Panc1 (cell line): Measurements from ENCODE around the gene GREB1L. TPM values are rescaled to one million over a fixed set of nuclear protein-coding genes. Genes with fewer than 3 reads are reported as not detected.

Source experiments
- ATAC-seq: fragments of 200-7000 bp; cut with Tn5 transposase; 2 replicates; pipeline ENCODE4 v1.9.1; 2020; ENCODE audit warnings: mild to moderate bottlenecking, moderate library complexity
- BruUV-seq: library from RNA; stranded (reverse); fragments of 400-500 nt; replicated peaks from 2 replicates; lab custom pipeline; 2021; lab: Mats Ljungman, UMichigan
- CTCF ChIA-PET: fragments of 300-600 bp; sonication (Branson Sonifier 250); formaldehyde crosslinking; loops from one replicate; lab custom pipeline; 2022; ENCODE audit warnings: antibody characterized with exemption; lab: Charles Lee
- POLR2A ChIA-PET: fragments of 300-600 bp; sonication (Branson Sonifier 250); formaldehyde crosslinking; loops from one replicate; lab custom pipeline; 2022; ENCODE audit warnings: antibody characterized with exemption; lab: Charles Lee
- DNase-seq: peaks from one replicate; pipeline ENCODE4 v3.0.0-alpha.2; 2010; ENCODE audit warnings: low read depth, low spot score
- H3K27ac ChIP-seq: 2 replicates; pipeline ENCODE4 v1.5.1; 2011; ENCODE audit warnings: mild to moderate bottlenecking, low read length, inconsistent platforms
- H3K27me3 ChIP-seq: fragments of 200-500 bp; sonication (Bioruptor generic); 2 replicates; pipeline ENCODE4 v1.6.0; 2014; ENCODE audit warnings: low read length, inconsistent platforms; ENCODE audit not compliant: control insufficient read depth, insufficient read depth
- H3K36me3 ChIP-seq: fragments of 200-500 bp; sonication (Bioruptor generic); 2 replicates; pipeline ENCODE4 v1.5.1; 2014; ENCODE audit warnings: inconsistent platforms, mild to moderate bottlenecking, low read length, moderate library complexity; ENCODE audit not compliant: control insufficient read depth, insufficient read depth
- H3K4me1 ChIP-seq: 2 replicates; pipeline ENCODE4 v1.5.1; 2011; ENCODE audit warnings: inconsistent platforms, mild to moderate bottlenecking, low read length, moderate library complexity; ENCODE audit not compliant: control insufficient read depth, insufficient read depth
- H3K4me3 ChIP-seq, 2 experiments: 2 replicates each; pipeline ENCODE4 v1.5.1; 2011 to 2012; ENCODE audit warnings: low read depth in 2 of 2, low read length in 2 of 2, mild to moderate bottlenecking in 2 of 2, inconsistent platforms in 1 of 2, moderate library complexity in 1 of 2
- H3K9me3 ChIP-seq: fragments of 200-500 bp; sonication (Bioruptor generic); 2 replicates; pipeline ENCODE4 v1.5.1; 2014; ENCODE audit warnings: low read depth, mild to moderate bottlenecking, inconsistent platforms, low read length, moderate library complexity; ENCODE audit not compliant: control insufficient read depth, insufficient read depth
- POLR2AphosphoS5 ChIP-seq: IDR thresholded peaks from 2 replicates; pipeline ENCODE4 v1.6.1; 2012; ENCODE audit warnings: mild to moderate bottlenecking, low read depth, low read length, moderate library complexity
- REST ChIP-seq, 2 experiments: IDR thresholded peaks; 2 replicates each; pipeline ENCODE4 v1.6.1; 2011 to 2012; ENCODE audit warnings: low read depth in 2 of 2, control low read depth in 1 of 2, low read length in 1 of 2, mild to moderate bottlenecking in 1 of 2, moderate library complexity in 1 of 2; ENCODE audit not compliant: insufficient read depth in 1 of 2
- SIN3A ChIP-seq: IDR thresholded peaks from 2 replicates; pipeline ENCODE4 v1.6.1; 2012; ENCODE audit warnings: low read depth, mild to moderate bottlenecking, low read length, moderate library complexity, borderline replicate concordance; ENCODE audit not compliant: insufficient read depth
- TCF7L2 ChIP-seq: IDR thresholded peaks from 2 replicates; pipeline ENCODE4 v1.6.1; 2011; ENCODE audit warnings: mild to moderate bottlenecking, low read depth, low read length, inconsistent platforms
- in situ Hi-C: cut with HindIII; loops from 2 replicates; pipeline ENCODE4 v1.10.0; 2016; ENCODE audit warnings: low sequenced_read_pairs, low pct_unique_long_range_greater_than_20kb
- intact Hi-C: fragments of 100-400 bp; cut with micrococcal nuclease; formaldehyde crosslinking; loops from one replicate; pipeline ENCODE4 v1.10.0; 2022; ENCODE audit not compliant: unreplicated experiment
- total RNA-seq: library from RNA; stranded (reverse); gene quantifications from one replicate; pipeline ENCODE4 v1.2.1, GENCODE V29; 2021; ENCODE audit not compliant: unreplicated experiment
- TF ChIP-seq, protein P1 (sequence below): fragments of 450-650 bp; IDR thresholded peaks from 2 replicates; pipeline ENCODE4 v1.5.1; 2017; ENCODE audit warnings: mild to moderate bottlenecking

The GREB1L gene
- total RNA-seq, 1 experiment from 2014 or later: 11.0 TPM

DNA sequence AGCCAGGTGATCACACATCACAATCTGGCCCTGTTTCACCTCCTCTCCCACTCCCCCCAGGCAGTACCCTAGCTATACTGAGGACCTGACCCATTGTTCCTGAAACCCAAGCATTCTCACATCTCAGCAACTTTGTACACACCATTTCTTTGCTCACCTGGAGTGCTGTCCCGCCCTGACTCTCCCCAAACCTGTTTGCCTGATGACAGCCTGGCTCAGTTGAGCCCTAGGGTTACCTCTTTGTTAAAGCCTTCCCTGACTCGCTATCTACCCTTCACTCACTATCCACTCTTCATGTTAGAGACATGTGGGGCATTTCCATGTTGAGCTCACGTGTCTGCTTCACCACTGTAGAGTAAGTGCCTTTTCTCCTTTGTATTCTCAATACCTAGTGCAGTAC, 49.1 kb downstream of the GREB1L start:
- DNase-seq (no peak), ATAC-seq (no peak)
- Histone ChIP-seq H3K27ac (no peak overlapping the region), H3K4me3 (no peak overlapping the region), H3K9me3 (no peaks in the 10 kb centered on the region), H3K36me3 (no peaks in the 10 kb centered on the region), H3K27me3 (no peaks in the 10 kb centered on the region), H3K4me1 (no peaks in the 10 kb centered on the region)
- no TSS peak for BruUV-seq
- intact Hi-C loops (no loop called here), in situ Hi-C loops (no loop called here)
- TF ChIP-seq POLR2AphosphoS5 (no peak), TCF7L2 (no peak), SIN3A (no peak), REST (IDR thresholded peaks at IDR 0.05; ENCODE audit: insufficient read depth in 1 of 2, low read depth in 2 of 2, low read length in 1 of 2) (no peak)
- TF ChIP-seq, protein P1, sequence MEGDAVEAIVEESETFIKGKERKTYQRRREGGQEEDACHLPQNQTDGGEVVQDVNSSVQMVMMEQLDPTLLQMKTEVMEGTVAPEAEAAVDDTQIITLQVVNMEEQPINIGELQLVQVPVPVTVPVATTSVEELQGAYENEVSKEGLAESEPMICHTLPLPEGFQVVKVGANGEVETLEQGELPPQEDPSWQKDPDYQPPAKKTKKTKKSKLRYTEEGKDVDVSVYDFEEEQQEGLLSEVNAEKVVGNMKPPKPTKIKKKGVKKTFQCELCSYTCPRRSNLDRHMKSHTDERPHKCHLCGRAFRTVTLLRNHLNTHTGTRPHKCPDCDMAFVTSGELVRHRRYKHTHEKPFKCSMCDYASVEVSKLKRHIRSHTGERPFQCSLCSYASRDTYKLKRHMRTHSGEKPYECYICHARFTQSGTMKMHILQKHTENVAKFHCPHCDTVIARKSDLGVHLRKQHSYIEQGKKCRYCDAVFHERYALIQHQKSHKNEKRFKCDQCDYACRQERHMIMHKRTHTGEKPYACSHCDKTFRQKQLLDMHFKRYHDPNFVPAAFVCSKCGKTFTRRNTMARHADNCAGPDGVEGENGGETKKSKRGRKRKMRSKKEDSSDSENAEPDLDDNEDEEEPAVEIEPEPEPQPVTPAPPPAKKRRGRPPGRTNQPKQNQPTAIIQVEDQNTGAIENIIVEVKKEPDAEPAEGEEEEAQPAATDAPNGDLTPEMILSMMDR: no peak
- ChIA-PET CTCF (no interaction called here), POLR2A (no interaction called here)

- H3K27me3 ChIP-seq: no peaks in the 10 kb centered on the region
- DNase-seq: no peak
- ChIA-PET POLR2A (no interaction called here), CTCF (no interaction called here)
- no peak overlapping the region for H3K27ac ChIP-seq
- in situ Hi-C loops (no loop called here), intact Hi-C loops (no loop called here)
- ATAC-seq: no peak
- H3K4me3 ChIP-seq: no peak overlapping the region
- no peak for TF ChIP-seq SIN3A
- no TSS peak for BruUV-seq
- H3K4me1 ChIP-seq: no peaks in the 10 kb centered on the region
- H3K36me3 ChIP-seq: no peaks in the 10 kb centered on the region
- no peaks in the 10 kb centered on the region for H3K9me3 ChIP-seq
These were observed 51.4 kb downstream of the GREB1L start for GRCh38 chr18:21293479-21293878.

DNA sequence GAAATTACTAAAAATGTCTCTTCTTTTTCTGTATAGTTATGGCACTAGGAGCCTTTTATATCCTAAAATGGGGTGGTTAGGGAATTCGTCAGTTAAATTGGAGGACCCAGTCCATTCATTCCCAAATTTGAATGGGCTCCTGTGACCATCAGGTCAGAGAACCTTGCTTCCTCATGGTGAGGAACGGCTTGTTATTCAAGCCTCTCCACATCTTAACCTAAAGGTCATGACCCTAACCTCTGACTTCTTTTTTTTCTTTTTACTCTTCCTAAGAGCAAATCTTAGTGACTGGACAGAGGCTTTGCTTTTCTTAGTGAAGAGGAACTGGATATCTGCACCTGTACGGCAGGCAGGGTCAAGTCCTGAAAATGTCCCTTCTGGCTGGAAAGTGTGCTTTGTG, 53.1 kb downstream of the GREB1L start:
- BruUV-seq: no TSS peak
- H3K27me3 ChIP-seq: no peaks in the 10 kb centered on the region
- H3K36me3 ChIP-seq: no peaks in the 10 kb centered on the region
- ATAC-seq (no peak), DNase-seq (no peak)
- ChIA-PET CTCF (no interaction called here), POLR2A (no interaction called here)
- no peaks in the 10 kb centered on the region for H3K9me3 ChIP-seq
- TF ChIP-seq SIN3A (no peak), POLR2AphosphoS5 (no peak), TCF7L2 (no peak), REST (IDR thresholded peaks at IDR 0.05; ENCODE audit: insufficient read depth in 1 of 2, low read depth in 2 of 2, low read length in 1 of 2) (no peak)
- TF ChIP-seq, protein P1: no peak
- H3K4me1 ChIP-seq: no peaks in the 10 kb centered on the region
- H3K4me3 ChIP-seq: no peak overlapping the region
- in situ Hi-C loops (no loop called here), intact Hi-C loops (no loop called here)
- H3K27ac ChIP-seq: no peak overlapping the region
